Fibroblast of skin of scalp (primary cell): ENCODE data around the gene MGAT3.

Experiments
- DNase-seq: peaks from one replicate; pipeline ENCODE4 v3.0.0-alpha.2; 2013

MGAT3 gene

GRCh38 chr22:39473851-39474250 is 17.0 kb downstream of the MGAT3 start:
- DNase-seq: no peak

GRCh38 chr22:39474351-39475111 is 17.7 kb downstream of the MGAT3 start:
- DNase-seq: peak; percentile 56

DNA sequence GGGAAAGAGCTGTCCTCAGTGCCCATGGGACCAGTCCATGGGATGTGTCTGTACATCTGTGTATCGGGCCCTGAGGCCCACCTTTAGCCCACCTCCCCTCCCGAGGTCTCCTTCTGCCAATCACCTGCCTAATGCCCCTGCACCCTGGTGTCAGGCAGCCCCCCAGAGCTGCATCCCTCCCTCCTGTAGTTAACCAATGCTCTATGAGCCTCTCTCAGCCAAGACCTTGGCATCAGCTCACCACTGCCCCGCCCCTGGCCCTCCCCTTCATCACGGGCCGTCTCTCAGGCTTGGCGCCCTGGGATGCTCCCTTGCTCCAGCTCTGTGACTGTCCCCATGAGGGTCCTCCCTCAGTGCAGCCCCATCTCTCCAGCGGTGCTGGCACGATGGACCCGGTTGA is 18.5 kb downstream of the MGAT3 start:
- DNase-seq: no peak

GRCh38 chr22:39475902-39476301 is 19.1 kb downstream of the MGAT3 start:
- no peak for DNase-seq

GRCh38 chr22:39476664-39477063 is 19.9 kb downstream of the MGAT3 start:
- DNase-seq: no peak

DNA sequence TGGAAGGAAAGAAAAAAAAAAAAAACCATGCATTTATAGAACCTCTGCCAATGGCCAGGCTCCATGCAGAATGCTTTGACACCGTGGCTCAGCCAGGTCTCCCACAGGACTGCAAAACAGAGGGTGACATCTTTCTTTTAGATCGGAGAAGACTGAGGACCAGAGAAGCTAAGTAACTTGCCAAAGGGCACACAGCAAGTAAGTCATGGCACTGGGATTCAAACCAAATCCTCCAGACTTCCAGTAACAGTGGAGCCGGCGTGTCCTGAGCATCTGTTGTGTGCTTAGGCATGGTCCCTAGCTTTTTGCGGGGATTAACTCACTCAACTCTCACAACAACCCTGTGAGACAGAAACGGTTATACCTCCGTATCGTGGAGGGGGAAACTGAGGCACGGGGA is 20.7 kb downstream of the MGAT3 start:
- DNase-seq: no peak

- no peak for DNase-seq
Measured at GRCh38 chr22:39478441-39478850, 21.6 kb downstream of the MGAT3 start.

- DNase-seq: no peak
Measured at GRCh38 chr22:39479254-39479653, 22.4 kb downstream of the MGAT3 start.

- no peak for DNase-seq
Measured at GRCh38 chr22:39480557-39480956, 23.7 kb downstream of the MGAT3 start.

GRCh38 chr22:39481054-39481453 is 24.2 kb downstream of the MGAT3 start:
- no peak for DNase-seq

- no peak for DNase-seq
Measured at GRCh38 chr22:39481595-39481994, 24.8 kb downstream of the MGAT3 start.

GRCh38 chr22:39482768-39483167 is 26.0 kb downstream of the MGAT3 start:
- DNase-seq: no peak

DNA sequence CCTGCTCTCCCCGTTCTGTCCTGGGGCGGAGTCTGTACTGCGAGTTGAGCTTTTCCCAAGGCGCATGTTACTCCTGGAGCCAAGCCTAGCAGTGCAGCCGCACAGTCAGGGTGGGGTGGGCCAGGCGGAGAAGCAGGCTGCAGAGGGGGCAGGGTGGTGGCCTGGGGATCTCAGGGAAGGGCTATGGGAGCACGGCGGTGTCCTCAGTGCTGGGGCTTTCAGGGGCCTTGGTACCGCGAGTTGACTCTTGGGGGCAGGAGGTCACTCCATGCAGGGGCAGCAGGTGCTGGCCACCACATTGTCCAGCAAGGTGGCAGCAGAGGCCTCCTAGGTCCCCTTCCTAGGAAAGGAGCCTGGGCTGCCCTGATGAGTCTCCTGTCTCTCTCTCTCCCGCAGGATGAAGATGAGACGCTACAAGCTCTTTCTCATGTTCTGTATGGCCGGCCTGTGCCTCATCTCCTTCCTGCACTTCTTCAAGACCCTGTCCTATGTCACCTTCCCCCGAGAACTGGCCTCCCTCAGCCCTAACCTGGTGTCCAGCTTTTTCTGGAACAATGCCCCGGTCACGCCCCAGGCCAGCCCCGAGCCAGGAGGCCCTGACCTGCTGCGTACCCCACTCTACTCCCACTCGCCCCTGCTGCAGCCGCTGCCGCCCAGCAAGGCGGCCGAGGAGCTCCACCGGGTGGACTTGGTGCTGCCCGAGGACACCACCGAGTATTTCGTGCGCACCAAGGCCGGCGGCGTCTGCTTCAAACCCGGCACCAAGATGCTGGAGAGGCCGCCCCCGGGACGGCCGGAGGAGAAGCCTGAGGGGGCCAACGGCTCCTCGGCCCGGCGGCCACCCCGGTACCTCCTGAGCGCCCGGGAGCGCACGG is 30.4 kb downstream of the MGAT3 start:
- DNase-seq: no peak

GRCh38 chr22:39487826-39488520 is 31.2 kb downstream of the MGAT3 start:
- DNase-seq: no peak

- no peak for DNase-seq
Measured at GRCh38 chr22:39488563-39489083, 31.8 kb downstream of the MGAT3 start.

GRCh38 chr22:39489094-39490068 is 32.6 kb downstream of the MGAT3 start:
- DNase-seq: no peak

GRCh38 chr22:39490135-39490798 is 33.5 kb downstream of the MGAT3 start:
- DNase-seq: peak; percentile 67

GRCh38 chr22:39490966-39491680 is 34.3 kb downstream of the MGAT3 start:
- DNase-seq: no peak

GRCh38 chr22:39491696-39492095 is 34.9 kb downstream of the MGAT3 start:
- no peak for DNase-seq

GRCh38 chr22:39492186-39492585 is 35.4 kb downstream of the MGAT3 start:
- DNase-seq: no peak
